Measurements from ENCODE around the gene FAM219B.
"Not testable (repeated sequence)": the region's sequence is repeated elsewhere in the genome, so short reads cannot be mapped to it uniquely, and the experiment has no call there.

The FAM219B gene

GRCh38 chr15:74903676-74904075 lies 3.0 kb downstream of the FAM219B start:
- DNase-seq (ENCODE audit: low read depth, low spot score): no peak

DNA sequence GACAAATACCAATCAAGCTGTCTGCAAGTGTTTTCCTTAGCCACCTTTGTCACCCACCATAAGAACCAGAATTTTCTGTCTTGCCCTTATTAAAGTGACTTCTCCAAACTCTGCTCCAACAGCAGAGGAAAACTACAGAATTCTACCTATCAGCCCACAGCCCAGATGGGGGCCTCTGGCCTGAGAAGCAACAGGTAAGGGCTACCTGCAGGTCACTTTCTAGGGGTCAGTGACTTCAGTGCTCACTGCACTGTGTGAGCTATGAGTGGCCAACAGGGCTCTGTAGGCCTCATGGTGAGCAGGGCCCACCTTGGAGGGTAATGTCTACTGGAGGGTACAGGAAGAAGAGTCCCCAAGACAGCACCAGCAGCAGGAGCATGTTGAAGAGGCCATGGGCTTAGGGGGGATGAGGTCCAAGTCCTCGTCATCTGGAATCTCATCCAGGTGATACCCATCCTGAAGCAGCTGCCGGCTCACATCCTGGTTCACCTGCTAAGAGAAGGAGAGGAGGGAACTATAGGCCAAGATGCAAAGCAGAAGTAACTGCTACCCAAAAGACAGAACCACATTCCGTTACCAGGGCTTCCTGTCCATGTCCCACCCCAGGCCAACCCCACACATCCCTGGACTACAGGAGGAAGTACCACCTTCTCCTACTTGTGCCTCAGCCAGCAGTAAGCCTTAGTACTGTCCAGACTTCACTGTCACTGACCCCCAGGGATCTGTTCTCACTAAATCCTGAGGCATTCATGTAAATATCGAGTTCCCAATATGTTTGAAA lies 4.2 kb downstream of the FAM219B start:
- no peak for DNase-seq (ENCODE audit: low read depth, low spot score)

- no peak for DNase-seq (ENCODE audit: low read depth, low spot score)
These were observed 5.0 kb downstream of the FAM219B start for GRCh38 chr15:74901612-74902063.

DNA sequence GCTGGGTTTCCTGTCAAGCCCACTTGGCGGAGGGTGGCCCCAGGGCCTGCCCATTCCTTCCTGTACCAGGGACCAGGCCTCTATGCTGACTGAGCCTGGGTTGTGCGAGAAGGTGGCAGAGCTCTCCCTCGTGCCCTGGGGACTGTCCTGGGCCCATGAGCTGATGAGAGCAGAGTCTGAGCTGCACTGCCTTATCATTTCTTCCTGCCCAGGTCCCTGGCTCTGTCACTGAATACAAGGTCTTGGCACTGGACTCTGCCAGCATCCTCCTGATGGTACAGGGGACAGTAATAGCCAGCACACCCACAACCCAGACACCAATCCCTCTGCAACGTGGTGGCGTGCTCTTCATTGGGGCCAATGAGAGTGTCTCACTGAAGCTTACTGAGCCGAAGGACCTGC lies 9.3 kb downstream of the FAM219B start:
- no peak for DNase-seq (ENCODE audit: low read depth, low spot score)

DNA sequence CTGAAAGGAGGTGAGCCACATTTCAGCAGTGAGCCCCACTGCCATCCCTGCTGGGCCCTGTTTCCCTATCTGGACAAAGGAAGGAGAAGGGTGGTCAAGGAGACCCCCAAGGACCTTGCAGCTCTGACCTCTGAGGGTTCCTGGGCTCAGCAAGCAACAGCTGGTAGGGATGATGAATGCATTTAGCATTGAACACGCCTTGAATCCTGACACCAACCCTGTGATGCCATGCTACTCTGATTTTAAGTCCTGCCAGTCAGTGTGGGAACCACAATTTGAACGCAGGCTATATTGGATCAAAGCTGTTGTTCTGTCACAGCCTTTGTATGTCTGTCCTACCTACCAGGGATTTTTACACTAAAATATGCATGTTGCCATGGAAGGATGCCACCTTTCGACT lies 10.3 kb downstream of the FAM219B start:
- DNase-seq (ENCODE audit: low read depth, low spot score): no peak

DNA sequence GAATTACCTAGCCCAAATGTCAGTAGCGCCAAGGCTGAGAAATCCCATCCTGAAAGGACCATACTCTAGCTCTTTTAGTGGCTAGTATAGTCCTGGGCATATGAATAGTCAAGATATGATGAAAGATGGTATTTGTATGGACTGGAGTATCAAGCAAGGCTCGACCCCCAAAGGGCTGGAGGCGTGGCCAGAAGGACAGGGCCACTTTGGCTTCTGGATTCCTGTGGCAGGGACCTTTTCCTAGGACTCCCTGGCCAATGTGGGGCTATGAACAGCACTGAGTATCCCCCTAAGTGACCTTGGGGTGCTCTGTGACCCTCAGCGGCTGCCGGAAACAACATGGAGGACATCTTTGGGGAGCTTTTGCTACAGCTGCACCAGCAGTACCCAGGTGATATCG lies 10.8 kb downstream of the FAM219B start:
- no peak for DNase-seq (ENCODE audit: low read depth, low spot score)

DNA sequence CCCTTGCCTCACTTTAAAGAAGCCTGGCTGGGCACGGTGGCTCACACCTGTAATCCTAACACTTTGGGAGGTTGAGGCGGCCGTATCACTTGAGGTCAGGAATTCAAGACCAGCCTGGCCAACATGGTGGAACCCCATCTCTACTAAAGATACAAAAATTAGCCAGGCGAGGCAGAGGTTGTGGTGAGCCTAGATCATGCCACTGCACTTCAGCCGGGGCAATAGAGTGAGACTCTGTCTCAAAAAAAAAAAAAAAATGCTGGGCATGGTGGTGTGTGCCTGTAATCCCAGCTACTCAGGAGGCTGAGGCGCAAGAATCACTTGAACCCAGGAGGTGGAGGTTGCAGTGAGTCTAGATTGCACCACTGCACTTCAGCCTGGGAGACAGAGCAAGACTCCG lies 12.3 kb downstream of the FAM219B start:
- DNase-seq (ENCODE audit: low read depth, low spot score): not testable (repeated sequence)

- DNase-seq (ENCODE audit: low read depth, low spot score): no peak
These were observed 13.0 kb downstream of the FAM219B start for GRCh38 chr15:74893627-74894026.

DNA sequence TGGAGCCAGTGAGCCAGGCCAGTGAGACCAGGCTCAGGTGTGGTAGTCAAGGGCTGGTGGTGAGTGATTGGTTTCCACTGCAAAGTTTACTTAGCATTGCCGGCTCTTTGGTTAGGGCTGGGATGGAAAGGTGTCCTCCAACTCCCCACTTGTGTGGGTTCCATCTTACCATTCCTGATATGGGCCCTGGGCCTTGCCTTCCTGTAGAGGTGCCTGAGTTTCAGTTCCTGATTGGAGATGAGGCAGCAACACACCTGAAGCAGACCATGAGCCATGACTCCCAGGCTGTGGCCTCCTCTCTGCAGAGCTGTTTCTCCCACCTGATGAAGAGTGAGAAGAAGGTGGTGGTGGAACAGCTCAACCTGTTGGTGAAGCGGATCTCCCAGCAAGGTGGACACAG lies 13.7 kb downstream of the FAM219B start:
- DNase-seq (ENCODE audit: low read depth, low spot score): no peak

- no peak for DNase-seq (ENCODE audit: low read depth, low spot score)
These were observed 14.3 kb downstream of the FAM219B start for GRCh38 chr15:74892313-74892712.

GRCh38 chr15:74891469-74891868 lies 15.2 kb downstream of the FAM219B start:
- DNase-seq (ENCODE audit: low read depth, low spot score): no peak

DNA sequence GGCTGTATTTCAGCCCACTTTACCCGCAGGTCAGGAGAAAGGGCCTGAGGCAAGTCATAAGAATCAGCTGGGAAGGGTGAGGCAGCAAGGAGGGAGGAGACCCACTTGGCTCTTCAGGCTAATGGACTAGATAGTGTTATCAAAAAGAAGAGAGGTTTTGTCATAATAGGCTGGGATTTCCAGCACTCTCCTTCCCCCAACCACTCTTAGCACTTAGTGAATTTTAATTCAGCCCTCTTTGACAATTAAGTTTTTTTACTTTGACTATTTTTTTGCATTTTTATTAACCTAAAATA lies 16.0 kb downstream of the FAM219B start:
- no peak for DNase-seq (ENCODE audit: low read depth, low spot score)

DNA sequence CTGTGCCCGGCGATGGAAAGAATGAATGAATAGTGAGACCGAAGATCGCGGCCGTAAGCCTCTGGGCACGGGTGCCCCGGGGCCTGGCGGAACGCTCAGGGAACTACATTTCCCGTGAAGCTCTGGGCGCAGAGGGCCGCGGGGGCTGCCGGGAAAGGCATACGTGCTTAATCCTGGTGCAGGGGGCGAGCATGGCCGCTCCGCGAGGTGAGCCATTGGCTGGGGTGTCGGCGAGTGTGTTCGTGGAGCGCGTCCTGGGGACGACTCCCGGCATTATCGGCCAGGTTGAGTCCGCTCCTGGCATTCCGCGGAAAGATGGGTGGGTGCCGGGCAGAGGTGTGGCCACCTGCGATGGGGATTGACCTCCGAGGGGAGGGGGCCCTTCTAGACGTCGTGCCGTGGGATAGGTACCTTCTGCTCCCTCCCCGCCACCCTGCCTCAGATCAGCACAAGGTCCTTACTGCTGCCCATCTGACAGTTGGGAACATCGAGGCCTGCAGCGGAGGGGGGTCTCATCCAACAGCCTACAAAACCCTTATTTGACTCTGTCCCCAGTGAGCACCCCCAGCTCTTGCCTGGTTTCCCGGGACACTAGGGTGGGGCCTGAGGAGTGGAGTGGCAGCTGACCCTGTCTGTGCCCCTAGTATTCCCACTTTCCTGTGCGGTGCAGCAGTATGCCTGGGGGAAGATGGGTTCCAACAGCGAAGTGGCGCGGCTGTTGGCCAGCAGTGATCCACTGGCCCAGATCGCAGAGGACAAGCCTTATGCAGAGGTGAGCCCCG lies 16.6 kb downstream of the FAM219B start, which contains the start of gene MPI:
MPI (plus strand) TSS at position 160 of the 782 bp plus-strand sequence; CDS start at position 192, 32 bp downstream.
- DNase-seq (ENCODE audit: low read depth, low spot score): no peak

GRCh38 chr15:74889390-74889882 lies 17.2 kb downstream of the FAM219B start:
- no peak for DNase-seq (ENCODE audit: low read depth, low spot score)

- DNase-seq (ENCODE audit: low read depth, low spot score): no peak
These were observed 17.9 kb downstream of the FAM219B start for GRCh38 chr15:74888716-74889115.

DNA sequence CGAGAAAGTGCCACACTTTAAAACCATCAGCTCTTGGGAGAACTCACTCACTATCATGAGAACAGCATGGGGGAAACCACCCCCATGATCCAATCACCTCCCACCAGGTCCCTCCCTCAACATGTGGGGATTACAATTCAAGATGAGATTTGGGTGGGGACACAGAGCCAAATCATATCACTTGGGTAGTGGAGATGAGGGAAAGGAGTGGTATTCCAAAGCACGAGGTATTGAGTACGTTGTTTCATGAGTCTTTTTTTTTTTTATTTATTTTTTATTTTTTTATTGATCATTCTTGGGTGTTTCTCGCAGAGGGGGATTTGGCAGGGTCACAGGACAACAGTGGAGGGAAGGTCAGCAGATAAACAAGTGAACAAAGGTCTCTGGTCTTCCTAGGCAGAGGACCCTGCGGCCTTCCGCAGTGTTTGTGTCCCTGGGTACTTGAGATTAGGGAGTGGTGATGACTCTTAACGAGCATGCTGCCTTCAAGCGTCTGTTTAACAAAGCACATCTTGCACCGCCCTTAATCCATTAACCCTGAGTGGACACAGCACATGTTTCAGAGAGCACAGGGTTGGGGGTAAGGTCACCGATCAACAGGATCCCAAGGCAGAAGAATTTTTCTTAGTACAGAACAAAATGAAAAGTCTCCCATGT lies 19.0 kb downstream of the FAM219B start:
- not testable (repeated sequence) for DNase-seq (ENCODE audit: low read depth, low spot score)

GRCh38 chr15:74885461-74885860 lies 21.2 kb downstream of the FAM219B start:
- DNase-seq (ENCODE audit: low read depth, low spot score): no peak

- DNase-seq (ENCODE audit: low read depth, low spot score): no peak
These were observed 22.0 kb downstream of the FAM219B start for GRCh38 chr15:74884428-74885223.

DNA sequence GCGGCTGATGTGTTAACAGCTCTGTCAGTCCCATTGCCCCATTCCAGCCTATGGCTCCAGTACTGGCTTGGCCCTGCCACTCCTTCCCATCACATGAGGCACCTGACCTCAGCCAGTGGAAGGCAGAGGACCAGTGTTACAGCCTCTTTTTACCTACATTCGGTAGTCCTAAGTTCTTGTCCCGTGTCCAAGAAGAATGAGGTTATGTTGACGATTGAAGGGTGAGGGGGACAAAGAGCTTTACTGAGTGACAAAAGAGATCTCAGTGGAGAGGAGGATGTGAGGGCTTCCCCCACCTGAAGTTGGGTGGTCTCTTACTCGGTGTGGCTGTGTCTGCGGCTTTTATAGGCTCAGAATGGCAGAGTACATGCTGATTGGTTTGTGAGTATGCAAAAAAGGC lies 24.1 kb downstream of the FAM219B start:
- DNase-seq (ENCODE audit: low read depth, low spot score): no peak

DNA sequence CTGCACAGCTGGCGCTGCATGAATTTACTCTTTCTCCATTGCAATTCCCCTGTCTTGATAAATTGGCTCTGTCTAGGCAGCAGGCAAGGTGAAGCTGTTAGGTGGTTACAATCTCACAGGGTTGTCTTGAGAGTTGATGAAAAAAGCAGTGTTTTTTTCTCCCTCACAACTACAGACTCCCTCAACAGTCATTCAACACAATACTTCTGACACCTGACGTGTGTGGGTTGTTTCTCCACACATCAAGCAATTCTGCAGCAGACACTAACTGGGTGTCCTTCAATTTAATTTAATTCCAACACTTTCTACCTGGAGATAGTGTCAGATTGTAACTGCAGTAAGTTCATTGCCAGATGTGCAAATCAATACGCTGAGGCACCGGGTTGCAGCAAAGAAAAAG lies 28.4 kb downstream of the FAM219B start:
- DNase-seq (ENCODE audit: low read depth, low spot score): no peak

- no peak for DNase-seq (ENCODE audit: low read depth, low spot score)
These were observed 32.8 kb downstream of the FAM219B start for GRCh38 chr15:74873756-74874424.

Data from iPS DF 19.7 (cell line).